Osteocyte (in vitro differentiated cells): Measurements from ENCODE around the gene C4A. TPM values are rescaled to one million over a fixed set of nuclear protein-coding genes. Genes with fewer than 3 reads are reported as not detected.

Experiments used
- DNase-seq: peaks from one replicate; pipeline ENCODE4 v3.0.0; 2021; ENCODE audit warnings: mixed read lengths; ENCODE audit not compliant: unreplicated experiment; ENCODE audit errors: extremely low spot score
- H3K27ac Mint-ChIP-seq: one replicate; pipeline ENCODE4 v1.8.0; 2021; ENCODE audit warnings: mild to moderate bottlenecking, mixed read lengths; ENCODE audit not compliant: unreplicated experiment
- H3K27me3 Mint-ChIP-seq: one replicate; pipeline ENCODE4 v1.8.0; 2021; ENCODE audit warnings: mixed read lengths; ENCODE audit not compliant: unreplicated experiment
- H3K36me3 Mint-ChIP-seq: one replicate; pipeline ENCODE4 v1.8.0; 2021; ENCODE audit warnings: mixed read lengths; ENCODE audit not compliant: unreplicated experiment
- H3K4me1 Mint-ChIP-seq: one replicate; pipeline ENCODE4 v1.8.0; 2021; ENCODE audit warnings: mixed read lengths; ENCODE audit not compliant: unreplicated experiment
- H3K4me3 Mint-ChIP-seq: one replicate; pipeline ENCODE4 v1.8.0; 2021; ENCODE audit warnings: mild to moderate bottlenecking, moderate library complexity, mixed read lengths; ENCODE audit not compliant: unreplicated experiment
- H3K9me3 Mint-ChIP-seq: one replicate; pipeline ENCODE4 v1.8.0; 2021; ENCODE audit warnings: mixed read lengths; ENCODE audit not compliant: unreplicated experiment
- total RNA-seq: library from RNA; stranded (reverse); gene quantifications from 2 replicates; pipeline ENCODE4 v1.2.1, GENCODE V29; 2021
- TF ChIP-seq, protein P1 (sequence below): fragments of 200-600 bp; sonication (generic); IDR thresholded peaks from 2 replicates; pipeline ENCODE4 v1.5.0; 2021; ENCODE audit warnings: antibody characterized with exemption, mild to moderate bottlenecking, moderate library complexity

C4A gene
- total RNA-seq, 1 donor from 2014 or later: 15.2 TPM

DNA sequence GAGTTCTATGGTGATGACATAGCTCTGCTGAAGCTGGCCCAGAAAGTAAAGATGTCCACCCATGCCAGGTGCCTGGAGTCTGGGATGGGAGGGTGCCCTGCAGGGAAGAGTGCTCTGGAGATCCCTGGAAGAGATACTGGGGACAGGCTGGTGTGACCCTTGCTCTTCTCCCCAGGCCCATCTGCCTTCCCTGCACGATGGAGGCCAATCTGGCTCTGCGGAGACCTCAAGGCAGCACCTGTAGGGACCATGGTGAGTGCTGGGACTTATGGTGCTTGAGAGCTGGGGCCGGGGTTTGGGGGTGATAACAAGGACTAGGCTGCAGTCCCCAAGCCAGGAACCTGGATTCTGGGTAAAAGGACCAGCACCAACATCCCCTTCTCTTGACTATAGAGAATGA, 38.1 kb upstream of the C4A start:
- H3K4me1 Mint-ChIP-seq: peaks cover 30% of the 10 kb centered on the region
- TF ChIP-seq, protein P1, sequence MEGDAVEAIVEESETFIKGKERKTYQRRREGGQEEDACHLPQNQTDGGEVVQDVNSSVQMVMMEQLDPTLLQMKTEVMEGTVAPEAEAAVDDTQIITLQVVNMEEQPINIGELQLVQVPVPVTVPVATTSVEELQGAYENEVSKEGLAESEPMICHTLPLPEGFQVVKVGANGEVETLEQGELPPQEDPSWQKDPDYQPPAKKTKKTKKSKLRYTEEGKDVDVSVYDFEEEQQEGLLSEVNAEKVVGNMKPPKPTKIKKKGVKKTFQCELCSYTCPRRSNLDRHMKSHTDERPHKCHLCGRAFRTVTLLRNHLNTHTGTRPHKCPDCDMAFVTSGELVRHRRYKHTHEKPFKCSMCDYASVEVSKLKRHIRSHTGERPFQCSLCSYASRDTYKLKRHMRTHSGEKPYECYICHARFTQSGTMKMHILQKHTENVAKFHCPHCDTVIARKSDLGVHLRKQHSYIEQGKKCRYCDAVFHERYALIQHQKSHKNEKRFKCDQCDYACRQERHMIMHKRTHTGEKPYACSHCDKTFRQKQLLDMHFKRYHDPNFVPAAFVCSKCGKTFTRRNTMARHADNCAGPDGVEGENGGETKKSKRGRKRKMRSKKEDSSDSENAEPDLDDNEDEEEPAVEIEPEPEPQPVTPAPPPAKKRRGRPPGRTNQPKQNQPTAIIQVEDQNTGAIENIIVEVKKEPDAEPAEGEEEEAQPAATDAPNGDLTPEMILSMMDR: no peak
- H3K27me3 Mint-ChIP-seq: peaks cover 5% of the 10 kb centered on the region
- no peaks in the 10 kb centered on the region for H3K9me3 Mint-ChIP-seq
- DNase-seq: no peak
- no peak overlapping the region for H3K4me3 Mint-ChIP-seq
- no peaks in the 10 kb centered on the region for H3K36me3 Mint-ChIP-seq
- H3K27ac Mint-ChIP-seq: no peak overlapping the region

DNA sequence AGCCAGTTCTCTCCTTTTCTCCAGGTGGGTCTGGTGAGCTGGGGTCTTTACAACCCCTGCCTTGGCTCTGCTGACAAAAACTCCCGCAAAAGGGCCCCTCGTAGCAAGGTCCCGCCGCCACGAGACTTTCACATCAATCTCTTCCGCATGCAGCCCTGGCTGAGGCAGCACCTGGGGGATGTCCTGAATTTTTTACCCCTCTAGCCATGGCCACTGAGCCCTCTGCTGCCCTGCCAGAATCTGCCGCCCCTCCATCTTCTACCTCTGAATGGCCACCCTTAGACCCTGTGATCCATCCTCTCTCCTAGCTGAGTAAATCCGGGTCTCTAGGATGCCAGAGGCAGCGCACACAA, 36.7 kb upstream of the C4A start:
- TF ChIP-seq, protein P1: no peak
- no peak for DNase-seq
- H3K27me3 Mint-ChIP-seq: peaks cover 5% of the 10 kb centered on the region
- peak overlapping the region; percentile 90 for H3K27ac Mint-ChIP-seq
- H3K9me3 Mint-ChIP-seq: no peaks in the 10 kb centered on the region
- peaks cover 28% of the 10 kb centered on the region for H3K4me1 Mint-ChIP-seq
- H3K36me3 Mint-ChIP-seq: no peaks in the 10 kb centered on the region
- no peak overlapping the region for H3K4me3 Mint-ChIP-seq

GRCh38 chr6:31945507-31946369, 36.1 kb upstream of the C4A start, which contains the start of gene CFB:
Gene CFB (plus strand): TSS chr6:31946095. CDS start chr6:31946222, 127 bp downstream.
- peaks cover 5% of the 10 kb centered on the region for H3K27me3 Mint-ChIP-seq
- peak within 1 kb of the TSS; percentile 90 for H3K27ac Mint-ChIP-seq
- TF ChIP-seq, protein P1: no peak
- H3K9me3 Mint-ChIP-seq: no peaks in the 10 kb centered on the region
- no peak for DNase-seq
- H3K4me3 Mint-ChIP-seq: peak within 1 kb of the TSS; percentile 27
- peaks cover 22% of the 10 kb centered on the region for H3K4me1 Mint-ChIP-seq
- H3K36me3 Mint-ChIP-seq: peaks cover 2% of the 10 kb centered on the region

DNA sequence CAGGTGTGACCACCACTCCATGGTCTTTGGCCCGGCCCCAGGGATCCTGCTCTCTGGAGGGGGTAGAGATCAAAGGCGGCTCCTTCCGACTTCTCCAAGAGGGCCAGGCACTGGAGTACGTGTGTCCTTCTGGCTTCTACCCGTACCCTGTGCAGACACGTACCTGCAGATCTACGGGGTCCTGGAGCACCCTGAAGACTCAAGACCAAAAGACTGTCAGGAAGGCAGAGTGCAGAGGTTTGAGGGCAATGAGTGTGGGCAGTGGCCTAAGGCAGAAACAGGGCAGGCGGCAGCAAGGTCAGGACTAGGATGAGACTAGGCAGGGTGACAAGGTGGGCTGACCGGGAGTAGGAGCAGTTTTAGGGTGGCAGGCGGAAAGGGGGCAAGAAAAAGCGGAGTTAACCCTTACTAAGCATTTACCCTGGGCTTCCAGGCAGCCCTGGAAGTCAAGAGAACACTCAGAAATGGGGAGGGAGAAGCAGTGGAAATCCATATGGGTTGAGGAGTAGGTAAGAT, 35.4 kb upstream of the C4A start:
- TF ChIP-seq, protein P1: no peak
- peaks cover 17% of the 10 kb centered on the region for H3K4me1 Mint-ChIP-seq
- no peak for DNase-seq
- H3K27ac Mint-ChIP-seq: peak overlapping the region; percentile 31
- H3K27me3 Mint-ChIP-seq: peaks cover 5% of the 10 kb centered on the region
- H3K9me3 Mint-ChIP-seq: no peaks in the 10 kb centered on the region
- H3K36me3 Mint-ChIP-seq: peaks cover 5% of the 10 kb centered on the region
- H3K4me3 Mint-ChIP-seq: no peak overlapping the region

DNA sequence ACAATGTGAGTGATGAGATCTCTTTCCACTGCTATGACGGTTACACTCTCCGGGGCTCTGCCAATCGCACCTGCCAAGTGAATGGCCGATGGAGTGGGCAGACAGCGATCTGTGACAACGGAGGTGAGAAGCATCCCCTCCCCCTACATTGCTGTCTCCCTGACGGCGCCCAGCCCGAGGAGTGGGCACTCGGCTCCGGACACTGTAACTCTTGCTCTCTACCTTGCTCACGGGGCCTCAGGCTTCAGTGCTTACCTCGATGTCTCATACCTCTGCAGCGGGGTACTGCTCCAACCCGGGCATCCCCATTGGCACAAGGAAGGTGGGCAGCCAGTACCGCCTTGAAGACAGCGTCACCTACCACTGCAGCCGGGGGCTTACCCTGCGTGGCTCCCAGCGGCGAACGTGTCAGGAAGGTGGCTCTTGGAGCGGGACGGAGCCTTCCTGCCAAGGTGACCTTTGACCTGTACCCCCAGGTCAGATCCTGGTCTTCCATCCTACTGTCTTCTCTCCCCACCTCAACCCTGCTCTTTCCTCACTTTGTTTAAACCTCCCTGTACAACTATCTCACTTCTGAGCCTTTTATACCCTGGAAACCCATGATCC, 34.7 kb upstream of the C4A start:
- peaks cover 17% of the 10 kb centered on the region for H3K4me1 Mint-ChIP-seq
- H3K27ac Mint-ChIP-seq: no peak overlapping the region
- TF ChIP-seq, protein P1: no peak
- no peak for DNase-seq
- peaks cover 5% of the 10 kb centered on the region for H3K36me3 Mint-ChIP-seq
- H3K9me3 Mint-ChIP-seq: no peaks in the 10 kb centered on the region
- H3K4me3 Mint-ChIP-seq: no peak overlapping the region
- peaks cover 5% of the 10 kb centered on the region for H3K27me3 Mint-ChIP-seq
